Measurements from ENCODE around the gene MPI.
"Not testable (repeated sequence)": the region's sequence is repeated elsewhere in the genome, so short reads cannot be mapped to it uniquely, and the experiment has no call there.

MPI gene

DNA sequence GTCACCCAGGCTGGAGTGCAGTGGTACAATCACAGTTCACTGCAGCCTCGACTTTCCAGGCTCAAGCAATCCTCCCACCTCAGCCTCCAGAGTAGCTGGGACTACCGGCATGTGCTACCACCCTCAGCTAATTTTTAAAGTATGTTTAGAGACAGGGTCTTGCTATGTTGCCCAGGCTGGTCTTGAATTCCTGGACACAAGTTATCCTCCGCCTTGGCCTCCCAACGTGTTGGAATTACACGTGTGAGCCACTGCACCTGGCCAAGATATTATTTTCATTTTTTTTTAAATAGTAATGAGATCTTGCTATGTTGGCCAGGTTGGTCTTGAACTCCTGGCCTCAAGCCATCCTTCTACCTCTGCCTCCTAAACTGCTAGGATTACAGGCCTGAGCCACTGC lies 4.4 kb upstream of the MPI start:
- H3K9me3 ChIP-seq (ENCODE audit: control insufficient read depth, low read length), result no peaks in the 10 kb centered on the region
- no peaks in the 10 kb centered on the region for H3K27me3 ChIP-seq (ENCODE audit: control insufficient read depth, insufficient read depth, low read length)
- H3K36me3 ChIP-seq (ENCODE audit: control insufficient read depth, insufficient read depth, low read length), result no peaks in the 10 kb centered on the region
- no peak overlapping the region for H3K9ac ChIP-seq (ENCODE audit: low read length)
- H3K4me1 ChIP-seq (ENCODE audit: control insufficient read depth, insufficient read depth, low read length), result peaks cover 18% of the 10 kb centered on the region
- no peak overlapping the region for H3K4me3 ChIP-seq (ENCODE audit: low read length)

DNA sequence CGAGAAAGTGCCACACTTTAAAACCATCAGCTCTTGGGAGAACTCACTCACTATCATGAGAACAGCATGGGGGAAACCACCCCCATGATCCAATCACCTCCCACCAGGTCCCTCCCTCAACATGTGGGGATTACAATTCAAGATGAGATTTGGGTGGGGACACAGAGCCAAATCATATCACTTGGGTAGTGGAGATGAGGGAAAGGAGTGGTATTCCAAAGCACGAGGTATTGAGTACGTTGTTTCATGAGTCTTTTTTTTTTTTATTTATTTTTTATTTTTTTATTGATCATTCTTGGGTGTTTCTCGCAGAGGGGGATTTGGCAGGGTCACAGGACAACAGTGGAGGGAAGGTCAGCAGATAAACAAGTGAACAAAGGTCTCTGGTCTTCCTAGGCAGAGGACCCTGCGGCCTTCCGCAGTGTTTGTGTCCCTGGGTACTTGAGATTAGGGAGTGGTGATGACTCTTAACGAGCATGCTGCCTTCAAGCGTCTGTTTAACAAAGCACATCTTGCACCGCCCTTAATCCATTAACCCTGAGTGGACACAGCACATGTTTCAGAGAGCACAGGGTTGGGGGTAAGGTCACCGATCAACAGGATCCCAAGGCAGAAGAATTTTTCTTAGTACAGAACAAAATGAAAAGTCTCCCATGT lies 2.2 kb upstream of the MPI start:
- not testable (repeated sequence) for H3K36me3 ChIP-seq (ENCODE audit: control insufficient read depth, insufficient read depth, low read length); H3K4me3 ChIP-seq (ENCODE audit: low read length); H3K9me3 ChIP-seq (ENCODE audit: control insufficient read depth, low read length); H3K27me3 ChIP-seq (ENCODE audit: control insufficient read depth, insufficient read depth, low read length); H3K9ac ChIP-seq (ENCODE audit: low read length)
- peaks cover 36% of the 10 kb centered on the region for H3K4me1 ChIP-seq (ENCODE audit: control insufficient read depth, insufficient read depth, low read length)

DNA sequence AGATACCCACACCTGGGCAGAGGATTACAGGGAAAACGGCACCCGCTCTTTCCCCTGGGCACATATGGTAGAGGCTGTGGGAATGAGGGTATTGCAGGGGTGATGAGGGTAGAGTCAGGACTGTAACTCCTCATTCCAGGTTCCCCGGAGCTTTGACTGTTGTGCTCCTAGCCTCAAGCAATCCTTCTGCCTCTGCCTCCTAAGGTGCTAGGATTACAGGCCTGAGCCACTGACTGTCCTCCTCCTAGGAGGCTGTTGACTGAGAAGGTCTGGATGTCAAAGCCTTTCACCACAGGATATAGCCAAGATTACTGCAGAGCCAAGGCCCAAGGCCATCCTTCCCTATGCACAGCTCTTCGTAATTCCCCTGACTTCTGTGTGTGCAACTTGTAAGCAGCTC lies 1.1 kb upstream of the MPI start:
- Histone ChIP-seq H3K4me3 (ENCODE audit: low read length) (no peak overlapping the region), H3K9me3 (ENCODE audit: control insufficient read depth, low read length) (no peaks in the 10 kb centered on the region)

DNA sequence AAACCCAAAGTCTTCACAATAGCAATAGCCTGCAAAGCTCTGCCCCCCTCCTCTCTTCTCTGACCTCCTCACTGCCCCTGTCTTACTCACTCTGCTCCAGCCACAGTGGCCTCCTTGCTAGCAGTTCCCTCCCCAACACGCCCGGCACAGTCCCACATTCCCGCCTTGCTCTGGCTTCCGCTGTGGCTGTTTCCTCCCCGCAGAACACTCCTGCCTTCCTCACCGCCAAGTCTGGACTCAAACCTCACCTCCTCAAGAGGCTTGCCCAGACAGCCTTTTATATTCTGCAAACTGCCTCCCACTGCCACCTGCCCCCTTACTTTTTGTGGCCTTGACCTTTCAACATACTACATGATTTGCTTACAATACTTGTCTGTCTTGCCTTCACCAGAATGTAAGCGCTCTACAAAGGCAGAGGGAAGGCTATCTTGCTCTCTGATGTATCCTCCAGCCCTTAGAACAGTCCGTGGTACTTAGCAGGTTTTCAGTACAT lies 406 bp upstream of the MPI start:
- H3K9me3 ChIP-seq (ENCODE audit: control insufficient read depth, low read length), result no peaks in the 10 kb centered on the region
- H3K4me3 ChIP-seq (ENCODE audit: low read length), result peak overlapping the region; percentile 90
- peaks cover 47% of the 10 kb centered on the region for H3K4me1 ChIP-seq (ENCODE audit: control insufficient read depth, insufficient read depth, low read length)
- no peaks in the 10 kb centered on the region for H3K27me3 ChIP-seq (ENCODE audit: control insufficient read depth, insufficient read depth, low read length)
- peak overlapping the region; percentile 86 for H3K9ac ChIP-seq (ENCODE audit: low read length)
- peaks cover 6% of the 10 kb centered on the region for H3K36me3 ChIP-seq (ENCODE audit: control insufficient read depth, insufficient read depth, low read length)

More for the DNA sequence above, 1.1 kb upstream of the MPI start:
- Histone ChIP-seq H3K36me3 (ENCODE audit: control insufficient read depth, insufficient read depth, low read length) (peaks cover 6% of the 10 kb centered on the region), H3K9ac (ENCODE audit: low read length) (no peak overlapping the region), H3K4me1 (ENCODE audit: control insufficient read depth, insufficient read depth, low read length) (peaks cover 46% of the 10 kb centered on the region), H3K27me3 (ENCODE audit: control insufficient read depth, insufficient read depth, low read length) (no peaks in the 10 kb centered on the region)

DNA sequence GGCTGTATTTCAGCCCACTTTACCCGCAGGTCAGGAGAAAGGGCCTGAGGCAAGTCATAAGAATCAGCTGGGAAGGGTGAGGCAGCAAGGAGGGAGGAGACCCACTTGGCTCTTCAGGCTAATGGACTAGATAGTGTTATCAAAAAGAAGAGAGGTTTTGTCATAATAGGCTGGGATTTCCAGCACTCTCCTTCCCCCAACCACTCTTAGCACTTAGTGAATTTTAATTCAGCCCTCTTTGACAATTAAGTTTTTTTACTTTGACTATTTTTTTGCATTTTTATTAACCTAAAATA lies 771 bp downstream of the MPI start:
- peak overlapping the region; percentile 86 for H3K9ac ChIP-seq (ENCODE audit: low read length)
- H3K9me3 ChIP-seq (ENCODE audit: control insufficient read depth, low read length), result no peaks in the 10 kb centered on the region
- peak overlapping the region; percentile 90 for H3K4me3 ChIP-seq (ENCODE audit: low read length)
- H3K27me3 ChIP-seq (ENCODE audit: control insufficient read depth, insufficient read depth, low read length), result no peaks in the 10 kb centered on the region
- peaks cover 6% of the 10 kb centered on the region for H3K36me3 ChIP-seq (ENCODE audit: control insufficient read depth, insufficient read depth, low read length)
- H3K4me1 ChIP-seq (ENCODE audit: control insufficient read depth, insufficient read depth, low read length), result peaks cover 47% of the 10 kb centered on the region

DNA sequence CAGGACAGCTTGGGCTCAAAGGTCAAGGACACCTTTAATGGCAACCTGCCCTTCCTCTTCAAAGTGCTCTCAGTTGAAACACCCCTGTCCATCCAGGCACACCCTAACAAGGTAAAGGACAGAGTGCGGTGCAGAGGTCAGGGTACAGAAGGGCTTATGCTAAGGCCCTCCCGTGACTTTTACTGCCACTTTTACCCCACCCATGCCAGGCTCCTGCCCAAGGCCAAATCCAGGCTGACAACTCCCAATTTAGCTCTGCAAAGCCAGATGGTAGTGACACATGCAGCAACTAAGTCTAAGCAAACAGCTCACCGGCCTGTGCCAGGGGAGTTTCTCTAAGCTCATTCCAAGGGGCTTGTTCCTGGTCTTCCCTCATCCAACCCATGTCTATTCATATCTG lies 1.6 kb downstream of the MPI start:
- Histone ChIP-seq H3K4me3 (ENCODE audit: low read length) (no peak overlapping the region), H3K9ac (ENCODE audit: low read length) (no peak overlapping the region), H3K4me1 (ENCODE audit: control insufficient read depth, insufficient read depth, low read length) (peaks cover 47% of the 10 kb centered on the region), H3K27me3 (ENCODE audit: control insufficient read depth, insufficient read depth, low read length) (no peaks in the 10 kb centered on the region), H3K9me3 (ENCODE audit: control insufficient read depth, low read length) (no peaks in the 10 kb centered on the region), H3K36me3 (ENCODE audit: control insufficient read depth, insufficient read depth, low read length) (peaks cover 6% of the 10 kb centered on the region)

DNA sequence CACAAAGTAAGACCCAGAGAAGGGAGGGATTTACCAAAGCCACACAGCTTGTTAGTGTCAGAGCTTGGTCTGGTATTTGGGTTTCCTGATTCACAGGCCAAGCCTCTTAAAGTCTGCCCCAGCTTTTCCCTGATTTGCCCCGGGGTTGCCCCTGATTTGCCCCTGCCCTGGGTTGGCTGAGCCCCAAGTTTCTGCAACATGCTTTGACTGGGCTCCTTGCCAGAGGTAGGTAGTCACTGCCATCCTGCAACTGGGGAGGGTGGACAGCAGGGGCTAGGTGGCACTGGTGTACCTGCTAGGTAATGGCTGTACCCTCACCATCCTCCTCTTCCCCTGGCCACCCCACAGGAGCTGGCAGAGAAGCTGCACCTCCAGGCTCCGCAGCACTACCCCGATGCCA lies 2.5 kb downstream of the MPI start:
- H3K4me1 ChIP-seq (ENCODE audit: control insufficient read depth, insufficient read depth, low read length), result peaks cover 47% of the 10 kb centered on the region
- H3K9me3 ChIP-seq (ENCODE audit: control insufficient read depth, low read length), result no peaks in the 10 kb centered on the region
- H3K9ac ChIP-seq (ENCODE audit: low read length), result no peak overlapping the region
- H3K27me3 ChIP-seq (ENCODE audit: control insufficient read depth, insufficient read depth, low read length), result no peaks in the 10 kb centered on the region
- H3K36me3 ChIP-seq (ENCODE audit: control insufficient read depth, insufficient read depth, low read length), result peaks cover 9% of the 10 kb centered on the region
- no peak overlapping the region for H3K4me3 ChIP-seq (ENCODE audit: low read length)

DNA sequence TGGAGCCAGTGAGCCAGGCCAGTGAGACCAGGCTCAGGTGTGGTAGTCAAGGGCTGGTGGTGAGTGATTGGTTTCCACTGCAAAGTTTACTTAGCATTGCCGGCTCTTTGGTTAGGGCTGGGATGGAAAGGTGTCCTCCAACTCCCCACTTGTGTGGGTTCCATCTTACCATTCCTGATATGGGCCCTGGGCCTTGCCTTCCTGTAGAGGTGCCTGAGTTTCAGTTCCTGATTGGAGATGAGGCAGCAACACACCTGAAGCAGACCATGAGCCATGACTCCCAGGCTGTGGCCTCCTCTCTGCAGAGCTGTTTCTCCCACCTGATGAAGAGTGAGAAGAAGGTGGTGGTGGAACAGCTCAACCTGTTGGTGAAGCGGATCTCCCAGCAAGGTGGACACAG lies 3.1 kb downstream of the MPI start:
- Histone ChIP-seq H3K4me1 (ENCODE audit: control insufficient read depth, insufficient read depth, low read length) (peaks cover 47% of the 10 kb centered on the region), H3K27me3 (ENCODE audit: control insufficient read depth, insufficient read depth, low read length) (no peaks in the 10 kb centered on the region), H3K36me3 (ENCODE audit: control insufficient read depth, insufficient read depth, low read length) (peaks cover 10% of the 10 kb centered on the region), H3K9me3 (ENCODE audit: control insufficient read depth, low read length) (no peaks in the 10 kb centered on the region), H3K4me3 (ENCODE audit: low read length) (no peak overlapping the region), H3K9ac (ENCODE audit: low read length) (no peak overlapping the region)

DNA sequence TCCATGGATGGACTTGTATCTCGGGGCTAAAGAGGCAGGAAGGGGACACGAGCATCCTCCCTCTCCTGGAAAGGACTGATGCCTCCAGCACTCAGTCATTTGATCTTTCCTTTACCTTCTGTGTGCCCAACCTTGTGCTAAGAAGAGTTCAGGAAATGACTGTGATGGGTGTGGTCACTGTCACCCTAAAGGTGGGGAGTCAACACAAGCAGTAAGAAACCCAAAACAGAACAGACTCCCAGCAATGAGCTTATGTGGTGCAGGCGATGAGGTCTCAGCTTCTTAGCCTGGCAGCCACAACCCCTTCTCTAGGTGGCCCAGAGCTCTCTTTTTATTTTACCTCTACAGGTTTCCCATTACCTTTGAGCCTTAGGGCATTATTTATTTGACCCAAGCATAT lies 3.8 kb downstream of the MPI start:
- Histone ChIP-seq H3K36me3 (ENCODE audit: control insufficient read depth, insufficient read depth, low read length) (peaks cover 10% of the 10 kb centered on the region), H3K4me1 (ENCODE audit: control insufficient read depth, insufficient read depth, low read length) (peaks cover 44% of the 10 kb centered on the region), H3K4me3 (ENCODE audit: low read length) (no peak overlapping the region), H3K9me3 (ENCODE audit: control insufficient read depth, low read length) (no peaks in the 10 kb centered on the region), H3K27me3 (ENCODE audit: control insufficient read depth, insufficient read depth, low read length) (no peaks in the 10 kb centered on the region), H3K9ac (ENCODE audit: low read length) (no peak overlapping the region)

DNA sequence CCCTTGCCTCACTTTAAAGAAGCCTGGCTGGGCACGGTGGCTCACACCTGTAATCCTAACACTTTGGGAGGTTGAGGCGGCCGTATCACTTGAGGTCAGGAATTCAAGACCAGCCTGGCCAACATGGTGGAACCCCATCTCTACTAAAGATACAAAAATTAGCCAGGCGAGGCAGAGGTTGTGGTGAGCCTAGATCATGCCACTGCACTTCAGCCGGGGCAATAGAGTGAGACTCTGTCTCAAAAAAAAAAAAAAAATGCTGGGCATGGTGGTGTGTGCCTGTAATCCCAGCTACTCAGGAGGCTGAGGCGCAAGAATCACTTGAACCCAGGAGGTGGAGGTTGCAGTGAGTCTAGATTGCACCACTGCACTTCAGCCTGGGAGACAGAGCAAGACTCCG lies 4.5 kb downstream of the MPI start:
- H3K4me3 ChIP-seq (ENCODE audit: low read length); H3K9ac ChIP-seq (ENCODE audit: low read length); H3K9me3 ChIP-seq (ENCODE audit: control insufficient read depth, low read length); H3K27me3 ChIP-seq (ENCODE audit: control insufficient read depth, insufficient read depth, low read length): not testable (repeated sequence)
- H3K36me3 ChIP-seq (ENCODE audit: control insufficient read depth, insufficient read depth, low read length), result peaks cover 10% of the 10 kb centered on the region
- H3K4me1 ChIP-seq (ENCODE audit: control insufficient read depth, insufficient read depth, low read length), result peaks cover 37% of the 10 kb centered on the region

DNA sequence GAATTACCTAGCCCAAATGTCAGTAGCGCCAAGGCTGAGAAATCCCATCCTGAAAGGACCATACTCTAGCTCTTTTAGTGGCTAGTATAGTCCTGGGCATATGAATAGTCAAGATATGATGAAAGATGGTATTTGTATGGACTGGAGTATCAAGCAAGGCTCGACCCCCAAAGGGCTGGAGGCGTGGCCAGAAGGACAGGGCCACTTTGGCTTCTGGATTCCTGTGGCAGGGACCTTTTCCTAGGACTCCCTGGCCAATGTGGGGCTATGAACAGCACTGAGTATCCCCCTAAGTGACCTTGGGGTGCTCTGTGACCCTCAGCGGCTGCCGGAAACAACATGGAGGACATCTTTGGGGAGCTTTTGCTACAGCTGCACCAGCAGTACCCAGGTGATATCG lies 6.0 kb downstream of the MPI start:
- H3K4me3 ChIP-seq (ENCODE audit: low read length), result no peak overlapping the region
- H3K27me3 ChIP-seq (ENCODE audit: control insufficient read depth, insufficient read depth, low read length), result no peaks in the 10 kb centered on the region
- no peaks in the 10 kb centered on the region for H3K9me3 ChIP-seq (ENCODE audit: control insufficient read depth, low read length)
- H3K36me3 ChIP-seq (ENCODE audit: control insufficient read depth, insufficient read depth, low read length), result peaks cover 16% of the 10 kb centered on the region
- peaks cover 28% of the 10 kb centered on the region for H3K4me1 ChIP-seq (ENCODE audit: control insufficient read depth, insufficient read depth, low read length)
- no peak overlapping the region for H3K9ac ChIP-seq (ENCODE audit: low read length)

DNA sequence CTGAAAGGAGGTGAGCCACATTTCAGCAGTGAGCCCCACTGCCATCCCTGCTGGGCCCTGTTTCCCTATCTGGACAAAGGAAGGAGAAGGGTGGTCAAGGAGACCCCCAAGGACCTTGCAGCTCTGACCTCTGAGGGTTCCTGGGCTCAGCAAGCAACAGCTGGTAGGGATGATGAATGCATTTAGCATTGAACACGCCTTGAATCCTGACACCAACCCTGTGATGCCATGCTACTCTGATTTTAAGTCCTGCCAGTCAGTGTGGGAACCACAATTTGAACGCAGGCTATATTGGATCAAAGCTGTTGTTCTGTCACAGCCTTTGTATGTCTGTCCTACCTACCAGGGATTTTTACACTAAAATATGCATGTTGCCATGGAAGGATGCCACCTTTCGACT lies 6.5 kb downstream of the MPI start:
- Histone ChIP-seq H3K36me3 (ENCODE audit: control insufficient read depth, insufficient read depth, low read length) (peaks cover 16% of the 10 kb centered on the region), H3K4me1 (ENCODE audit: control insufficient read depth, insufficient read depth, low read length) (peaks cover 27% of the 10 kb centered on the region), H3K9me3 (ENCODE audit: control insufficient read depth, low read length) (no peaks in the 10 kb centered on the region), H3K27me3 (ENCODE audit: control insufficient read depth, insufficient read depth, low read length) (no peaks in the 10 kb centered on the region), H3K4me3 (ENCODE audit: low read length) (no peak overlapping the region), H3K9ac (ENCODE audit: low read length) (no peak overlapping the region)

DNA sequence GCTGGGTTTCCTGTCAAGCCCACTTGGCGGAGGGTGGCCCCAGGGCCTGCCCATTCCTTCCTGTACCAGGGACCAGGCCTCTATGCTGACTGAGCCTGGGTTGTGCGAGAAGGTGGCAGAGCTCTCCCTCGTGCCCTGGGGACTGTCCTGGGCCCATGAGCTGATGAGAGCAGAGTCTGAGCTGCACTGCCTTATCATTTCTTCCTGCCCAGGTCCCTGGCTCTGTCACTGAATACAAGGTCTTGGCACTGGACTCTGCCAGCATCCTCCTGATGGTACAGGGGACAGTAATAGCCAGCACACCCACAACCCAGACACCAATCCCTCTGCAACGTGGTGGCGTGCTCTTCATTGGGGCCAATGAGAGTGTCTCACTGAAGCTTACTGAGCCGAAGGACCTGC lies 7.5 kb downstream of the MPI start:
- Histone ChIP-seq H3K36me3 (ENCODE audit: control insufficient read depth, insufficient read depth, low read length) (peaks cover 18% of the 10 kb centered on the region), H3K4me3 (ENCODE audit: low read length) (no peak overlapping the region), H3K4me1 (ENCODE audit: control insufficient read depth, insufficient read depth, low read length) (peaks cover 26% of the 10 kb centered on the region), H3K27me3 (ENCODE audit: control insufficient read depth, insufficient read depth, low read length) (no peaks in the 10 kb centered on the region), H3K9me3 (ENCODE audit: control insufficient read depth, low read length) (no peaks in the 10 kb centered on the region), H3K9ac (ENCODE audit: low read length) (no peak overlapping the region)
